Neural progenitor cell (in vitro differentiated cells): ENCODE data around the gene PITPNC1. TPM values are rescaled to one million over a fixed set of nuclear protein-coding genes. Genes with fewer than 3 reads are reported as not detected.
A peak's percentile ranks its signal among the peaks of the same experiment; 100 is the strongest.

ENCODE experiments used
- DNase-seq: peaks from one replicate; pipeline ENCODE4 v3.0.0-alpha.2; 2016; ENCODE audit warnings: low spot score
- H2AFZ ChIP-seq: fragments of 200-600 bp; sonication (generic); replicated peaks from 2 replicates; pipeline ENCODE4 v1.6.1; 2016; ENCODE audit warnings: antibody characterized with exemption
- H3F3A ChIP-seq: fragments of 200-600 bp; sonication (generic); 2 replicates; pipeline ENCODE4 v1.6.1; 2016; ENCODE audit warnings: antibody characterized with exemption, low read depth
- H3K27ac ChIP-seq: fragments of 200-600 bp; sonication (generic); 2 replicates; pipeline ENCODE4 v1.5.1; 2016; ENCODE audit warnings: mild to moderate bottlenecking
- H3K27me3 ChIP-seq: fragments of 200-600 bp; sonication (generic); 2 replicates; pipeline ENCODE4 v1.6.1; 2016; ENCODE audit warnings: mild to moderate bottlenecking, moderate library complexity
- H3K36me3 ChIP-seq: fragments of 200-600 bp; sonication (generic); 2 replicates; pipeline ENCODE4 v1.5.1; 2016
- H3K4me1 ChIP-seq: fragments of 200-600 bp; sonication (generic); 2 replicates; pipeline ENCODE4 v1.6.1; 2016; ENCODE audit warnings: mixed run types
- H3K4me2 ChIP-seq: fragments of 200-600 bp; sonication (generic); 2 replicates; pipeline ENCODE4 v1.6.1; 2016
- H3K4me3 ChIP-seq: fragments of 200-600 bp; sonication (generic); 2 replicates; pipeline ENCODE4 v1.5.1; 2016
- H3K79me2 ChIP-seq: fragments of 200-600 bp; sonication (generic); 2 replicates; pipeline ENCODE4 v1.6.1; 2016; ENCODE audit warnings: low read depth
- H3K9ac ChIP-seq: fragments of 200-600 bp; sonication (generic); 2 replicates; pipeline ENCODE4 v1.6.1; 2016
- H3K9me3 ChIP-seq: fragments of 200-600 bp; sonication (generic); 2 replicates; pipeline ENCODE4 v1.5.1; 2016; ENCODE audit warnings: low read depth
- H4K20me1 ChIP-seq: fragments of 200-600 bp; sonication (generic); 2 replicates; pipeline ENCODE4 v1.6.1; 2016; ENCODE audit warnings: low read depth
- H3K27ac Mint-ChIP-seq: 3 replicates; pipeline ENCODE4 v1.8.0; 2021; ENCODE audit warnings: mixed read lengths
- H3K27me3 Mint-ChIP-seq: 2 replicates; pipeline ENCODE4 v1.8.0; 2022; ENCODE audit warnings: low read depth, mild to moderate bottlenecking, inconsistent platforms, moderate library complexity, mixed read lengths; ENCODE audit not compliant: insufficient read depth
- H3K36me3 Mint-ChIP-seq: 3 replicates; pipeline ENCODE4 v1.8.0; 2021; ENCODE audit warnings: mixed read lengths
- H3K4me1 Mint-ChIP-seq: 3 replicates; pipeline ENCODE4 v1.8.0; 2021; ENCODE audit warnings: mixed read lengths
- H3K4me3 Mint-ChIP-seq: 3 replicates; pipeline ENCODE4 v1.8.0; 2021; ENCODE audit warnings: mild to moderate bottlenecking, moderate library complexity, mixed read lengths
- H3K9me3 Mint-ChIP-seq: 3 replicates; pipeline ENCODE4 v1.8.0; 2020; ENCODE audit warnings: mixed read lengths
- CTCF ChIP-seq: fragments of 200-600 bp; sonication (generic); IDR thresholded peaks from 2 replicates; pipeline ENCODE4 v1.5.1; 2017; ENCODE audit warnings: antibody characterized with exemption, mild to moderate bottlenecking
- EZH2 ChIP-seq: fragments of 200-600 bp; sonication (generic); IDR thresholded peaks from 2 replicates; pipeline ENCODE4 v1.6.1; 2017; ENCODE audit warnings: antibody characterized with exemption, mild to moderate bottlenecking, moderate library complexity
- EZH2phosphoT487 ChIP-seq: fragments of 200-600 bp; sonication (generic); IDR thresholded peaks from 2 replicates; pipeline ENCODE4 v1.6.1; 2017; ENCODE audit warnings: antibody characterized with exemption
- total RNA-seq: library from RNA; depleted of rRNA; stranded (reverse); fragments of >200 nt; gene quantifications from 2 replicates; pipeline ENCODE4 v1.2.3, GENCODE V29; 2015; ENCODE audit warnings: low replicate concordance

PITPNC1 gene
- total RNA-seq, 1 donor from 2014 or later = 8.1 TPM

- Histone ChIP-seq H3K9ac (no peak overlapping the region), H4K20me1 (no peaks in the 10 kb centered on the region), H3K36me3 (no peaks in the 10 kb centered on the region), H3K27me3 (no peaks in the 10 kb centered on the region), H3K9me3 (peaks cover 3% of the 10 kb centered on the region), H3K4me1 (peaks cover 23% of the 10 kb centered on the region), H3K4me2 (no peak overlapping the region), H3K4me3 (no peak overlapping the region), H3K27ac (no peak overlapping the region), H3F3A (peaks cover 34% of the 10 kb centered on the region), H2AFZ (no peak overlapping the region), H3K79me2 (no peaks in the 10 kb centered on the region)
- Mint-ChIP-seq H3K27ac (no peak overlapping the region), H3K36me3 (peaks cover 6% of the 10 kb centered on the region), H3K9me3 (peaks cover 10% of the 10 kb centered on the region), H3K4me1 (peaks cover 39% of the 10 kb centered on the region), H3K4me3 (no peak overlapping the region), H3K27me3 (peaks cover 2% of the 10 kb centered on the region)
- no peak for TF ChIP-seq EZH2phosphoT487
- TF ChIP-seq EZH2 = no peak
- no peak for TF ChIP-seq CTCF
- DNase-seq = peak; percentile 26
These were observed 97.1 kb downstream of the PITPNC1 start for GRCh38 chr17:67474081-67474661.

GRCh38 chr17:67475161-67475937 lies 98.3 kb downstream of the PITPNC1 start:
- Mint-ChIP-seq H3K36me3 (peaks cover 6% of the 10 kb centered on the region), H3K4me3 (no peak overlapping the region), H3K4me1 (peaks cover 45% of the 10 kb centered on the region), H3K27ac (peak overlapping the region; percentile 85), H3K27me3 (peaks cover 2% of the 10 kb centered on the region), H3K9me3 (peaks cover 7% of the 10 kb centered on the region)
- no peak overlapping the region for H3K4me2 ChIP-seq
- H3K4me1 ChIP-seq = peaks cover 34% of the 10 kb centered on the region
- H3K27me3 ChIP-seq = no peaks in the 10 kb centered on the region
- no peak overlapping the region for H3K9ac ChIP-seq
- peak overlapping the region; percentile 29 for H2AFZ ChIP-seq
- no peak overlapping the region for H3K4me3 ChIP-seq
- H3F3A ChIP-seq = peaks cover 36% of the 10 kb centered on the region
- H3K9me3 ChIP-seq = peaks cover 3% of the 10 kb centered on the region
- H3K27ac ChIP-seq = no peak overlapping the region
- TF ChIP-seq CTCF = peak; percentile 83
- TF ChIP-seq EZH2phosphoT487 = no peak
- no peak for TF ChIP-seq EZH2
- H3K79me2 ChIP-seq = no peaks in the 10 kb centered on the region
- no peaks in the 10 kb centered on the region for H4K20me1 ChIP-seq
- no peaks in the 10 kb centered on the region for H3K36me3 ChIP-seq
- DNase-seq = peak; percentile 73

DNA sequence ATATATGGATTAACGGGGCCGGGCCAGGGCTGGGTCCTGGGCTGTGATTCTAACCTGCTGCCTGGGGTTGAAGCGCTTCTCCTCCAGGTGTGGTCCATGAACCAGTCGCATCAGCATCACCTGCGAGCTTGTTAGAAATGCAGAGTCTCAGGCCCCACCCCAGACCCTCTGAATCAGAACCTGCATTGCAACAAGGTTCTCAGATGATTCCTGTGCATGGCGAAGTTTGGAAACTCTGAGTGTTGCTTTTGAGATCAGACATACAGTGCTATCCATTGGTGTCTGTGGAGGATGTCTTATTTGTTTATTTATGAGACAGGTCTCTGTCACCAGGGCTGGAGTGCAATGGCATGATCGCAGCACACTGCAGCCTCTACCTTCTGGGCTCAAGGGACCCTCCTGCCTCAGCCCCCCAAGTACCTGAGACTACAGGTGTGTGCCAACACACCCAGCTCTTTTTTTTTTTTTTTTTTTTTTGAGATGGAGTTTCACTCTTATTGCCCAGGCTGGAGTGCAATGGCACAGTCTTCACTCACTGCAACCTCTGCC lies 99.8 kb downstream of the PITPNC1 start:
- Histone ChIP-seq H3K4me2 (no peak overlapping the region), H4K20me1 (no peaks in the 10 kb centered on the region), H2AFZ (no peak overlapping the region), H3K79me2 (no peaks in the 10 kb centered on the region), H3K9me3 (no peaks in the 10 kb centered on the region), H3K4me1 (peaks cover 34% of the 10 kb centered on the region), H3F3A (peaks cover 36% of the 10 kb centered on the region), H3K9ac (no peak overlapping the region), H3K36me3 (no peaks in the 10 kb centered on the region), H3K27me3 (no peaks in the 10 kb centered on the region), H3K4me3 (no peak overlapping the region), H3K27ac (no peak overlapping the region)
- Mint-ChIP-seq H3K4me1 (peaks cover 45% of the 10 kb centered on the region), H3K4me3 (no peak overlapping the region), H3K27ac (no peak overlapping the region), H3K9me3 (peaks cover 2% of the 10 kb centered on the region), H3K27me3 (peaks cover 2% of the 10 kb centered on the region), H3K36me3 (peaks cover 2% of the 10 kb centered on the region)
- DNase-seq = no peak
- TF ChIP-seq EZH2 (no peak), CTCF (no peak), EZH2phosphoT487 (no peak)
